Activated naive CD8-positive, alpha-beta T cell treated with anti-CD3 and anti-CD28 coated beads, Interleukin-2, amount 10 ng/mL, durations not matched to agents 7 days and 5 days (primary cell): ENCODE measurements around the gene PARK7. TPM values are rescaled to one million over a fixed set of nuclear protein-coding genes. Genes with fewer than 3 reads are reported as not detected.

ENCODE experiments used
- ATAC-seq: fragments of 150-1000 bp; cut with Tn5 transposase; one replicate; pipeline ENCODE4 v1.10.0; 2021; ENCODE audit warnings: low read depth, moderate library complexity
- POLR2A ChIA-PET: fragments of 350-600 bp; sonication (Branson Sonifier 250); formaldehyde crosslinking; loops from one replicate; lab custom pipeline; 2021; ENCODE audit warnings: antibody characterized with exemption; lab: Charles Lee
- DNase-seq: peaks from one replicate; pipeline ENCODE4 v3.0.0; 2021
- H3K27ac Mint-ChIP-seq: one replicate; pipeline ENCODE4 v1.8.0; 2022; ENCODE audit warnings: mild to moderate bottlenecking, mixed read lengths
- H3K27me3 Mint-ChIP-seq: one replicate; pipeline ENCODE4 v1.8.0; 2022; ENCODE audit warnings: mild to moderate bottlenecking, moderate library complexity, mixed read lengths
- H3K36me3 Mint-ChIP-seq: one replicate; pipeline ENCODE4 v1.8.0; 2021; ENCODE audit warnings: mild to moderate bottlenecking, mixed read lengths
- H3K4me1 Mint-ChIP-seq: one replicate; pipeline ENCODE4 v1.8.0; 2021; ENCODE audit warnings: mixed read lengths
- H3K4me3 Mint-ChIP-seq: one replicate; pipeline ENCODE4 v1.8.0; 2022; ENCODE audit warnings: mild to moderate bottlenecking, moderate library complexity, mixed read lengths
- H3K9me3 Mint-ChIP-seq: one replicate; pipeline ENCODE4 v1.8.0; 2021; ENCODE audit warnings: mixed read lengths
- total RNA-seq, 2 experiments: library from RNA; stranded (reverse); gene quantifications; one replicate each; pipeline ENCODE4 v1.2.3, GENCODE V29; 2021

The PARK7 gene
- total RNA-seq, 2 experiments from 2014 or later, result 209 to 230 TPM

DNA sequence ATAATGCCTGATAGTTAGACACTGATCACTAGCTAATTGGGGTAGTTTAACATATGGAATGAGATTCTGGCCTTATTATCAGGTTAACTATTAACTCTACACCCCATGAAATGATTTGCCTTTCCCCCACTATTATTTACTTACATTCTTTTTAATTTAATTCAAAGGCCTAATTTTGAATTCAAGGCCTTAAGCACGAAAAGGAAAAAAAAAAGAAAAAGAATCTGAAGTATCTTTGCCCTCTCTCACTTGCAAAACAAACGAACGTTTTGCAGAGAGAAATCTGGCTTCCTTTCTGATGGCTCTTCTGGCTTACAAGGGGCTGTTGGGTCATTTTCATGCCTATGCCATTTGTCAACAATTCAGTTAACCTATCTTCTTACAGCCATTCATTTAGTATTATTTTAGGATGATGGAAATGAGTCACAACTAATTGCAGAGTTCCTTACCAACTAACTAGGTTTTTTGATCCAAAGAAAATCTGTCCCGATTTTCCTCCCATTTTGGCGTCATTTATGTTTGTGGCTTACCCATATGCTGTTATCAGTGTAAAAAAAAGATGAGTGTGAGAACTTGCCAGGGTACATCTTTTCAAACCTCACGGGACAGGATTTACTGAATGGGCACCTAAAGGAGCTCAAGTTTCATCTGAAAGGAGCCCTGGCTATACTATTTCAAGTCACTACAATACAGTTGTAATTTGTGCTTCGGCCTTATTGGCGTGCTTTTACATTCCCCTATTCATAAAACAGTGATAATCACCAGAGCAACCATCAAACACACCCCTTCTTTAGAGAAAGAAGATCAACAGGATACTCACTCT is 66.4 kb downstream of the PARK7 start:
- ATAC-seq (no peak), DNase-seq (no peak)
- peaks cover 5% of the 10 kb centered on the region for H3K36me3 Mint-ChIP-seq
- H3K4me1 Mint-ChIP-seq, result peaks cover 9% of the 10 kb centered on the region
- no peak overlapping the region for H3K27ac Mint-ChIP-seq
- no peak overlapping the region for H3K4me3 Mint-ChIP-seq
- no peaks in the 10 kb centered on the region for H3K9me3 Mint-ChIP-seq
- POLR2A ChIA-PET, result no interaction called here
- H3K27me3 Mint-ChIP-seq, result peaks cover 52% of the 10 kb centered on the region

DNA sequence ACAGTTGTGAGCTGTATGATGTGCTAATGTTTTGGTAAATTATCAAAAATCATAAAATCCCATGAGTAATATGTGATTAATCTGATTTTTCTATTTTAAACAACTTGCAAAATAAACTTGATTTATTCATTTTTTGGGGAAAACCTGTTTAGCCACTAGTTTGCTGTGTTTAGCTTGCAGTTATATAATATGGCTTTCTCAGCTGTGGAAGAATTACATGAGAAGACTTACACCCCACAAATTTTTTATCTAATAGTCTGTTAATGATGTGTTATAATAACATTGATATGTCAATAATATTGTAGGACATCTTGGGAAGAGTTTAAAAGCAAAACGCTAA is 67.0 kb downstream of the PARK7 start:
- H3K36me3 Mint-ChIP-seq, result peaks cover 5% of the 10 kb centered on the region
- peaks cover 12% of the 10 kb centered on the region for H3K4me1 Mint-ChIP-seq
- ATAC-seq (no peak), DNase-seq (no peak)
- peaks cover 47% of the 10 kb centered on the region for H3K27me3 Mint-ChIP-seq
- H3K9me3 Mint-ChIP-seq, result no peaks in the 10 kb centered on the region
- no peak overlapping the region for H3K4me3 Mint-ChIP-seq
- no peak overlapping the region for H3K27ac Mint-ChIP-seq
- POLR2A ChIA-PET, result no interaction called here

DNA sequence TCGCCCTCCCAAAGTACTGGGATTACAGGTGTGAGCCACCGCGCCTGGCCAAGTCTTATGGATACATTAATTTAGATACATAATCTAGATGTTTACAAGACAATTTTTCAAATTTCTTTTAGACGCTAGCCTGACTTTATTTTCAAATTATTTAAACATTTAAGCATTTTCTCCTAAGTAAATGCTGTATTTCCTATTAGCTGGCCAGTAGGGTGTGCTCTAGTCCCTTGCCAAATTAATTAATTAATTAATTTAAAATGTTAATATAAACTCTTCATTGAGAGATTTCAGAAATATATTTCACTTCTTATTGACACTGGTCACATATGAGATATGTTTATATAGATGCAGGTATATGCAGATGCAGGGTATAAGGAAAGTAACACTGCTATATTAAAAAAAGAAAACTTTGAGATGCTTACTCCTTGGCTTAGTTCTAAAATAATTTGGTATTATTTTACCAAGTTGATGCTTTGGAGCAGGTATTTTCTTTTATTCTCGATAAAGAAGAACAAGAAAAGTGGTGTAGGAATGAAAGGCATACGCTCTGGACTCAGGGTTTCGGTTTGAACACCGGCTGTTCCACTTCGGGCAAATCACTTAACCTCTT is 69.8 kb downstream of the PARK7 start:
- no peaks in the 10 kb centered on the region for H3K9me3 Mint-ChIP-seq
- POLR2A ChIA-PET, result no interaction called here
- DNase-seq (no peak), ATAC-seq (no peak)
- H3K27ac Mint-ChIP-seq, result no peak overlapping the region
- H3K4me3 Mint-ChIP-seq, result no peak overlapping the region
- peaks cover 1% of the 10 kb centered on the region for H3K36me3 Mint-ChIP-seq
- H3K4me1 Mint-ChIP-seq, result peaks cover 7% of the 10 kb centered on the region
- peaks cover 27% of the 10 kb centered on the region for H3K27me3 Mint-ChIP-seq

DNA sequence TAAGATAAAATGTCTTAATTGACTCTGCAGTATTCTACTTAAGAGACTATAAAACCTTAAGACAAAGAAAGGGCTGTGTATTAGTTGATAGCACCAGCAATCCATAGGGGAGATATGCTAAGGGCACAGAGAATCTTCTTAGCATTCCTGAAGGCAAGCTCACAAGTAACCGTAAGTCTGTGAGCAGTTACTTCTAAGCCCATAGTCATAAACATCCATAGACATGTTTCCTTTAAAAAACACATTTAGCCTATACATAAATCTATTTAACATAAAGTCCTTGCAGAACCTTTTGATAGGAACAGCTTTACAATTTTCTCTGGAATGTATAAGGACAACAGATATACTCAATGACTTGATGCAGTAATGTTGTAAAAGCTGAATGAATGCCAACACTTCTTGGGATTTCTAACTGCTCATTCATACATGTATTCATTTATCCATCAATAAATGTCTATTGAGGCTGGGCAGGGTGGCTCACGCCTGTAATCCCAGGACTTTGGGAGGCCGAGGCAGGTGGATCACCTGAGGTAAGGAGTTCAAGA is 70.9 kb downstream of the PARK7 start:
- no peak for DNase-seq
- Mint-ChIP-seq H3K9me3 (no peaks in the 10 kb centered on the region), H3K27me3 (peaks cover 17% of the 10 kb centered on the region), H3K4me3 (no peak overlapping the region), H3K36me3 (no peaks in the 10 kb centered on the region), H3K27ac (no peak overlapping the region), H3K4me1 (peaks cover 3% of the 10 kb centered on the region)
- POLR2A ChIA-PET, result no interaction called here
- ATAC-seq, result no peak

DNA sequence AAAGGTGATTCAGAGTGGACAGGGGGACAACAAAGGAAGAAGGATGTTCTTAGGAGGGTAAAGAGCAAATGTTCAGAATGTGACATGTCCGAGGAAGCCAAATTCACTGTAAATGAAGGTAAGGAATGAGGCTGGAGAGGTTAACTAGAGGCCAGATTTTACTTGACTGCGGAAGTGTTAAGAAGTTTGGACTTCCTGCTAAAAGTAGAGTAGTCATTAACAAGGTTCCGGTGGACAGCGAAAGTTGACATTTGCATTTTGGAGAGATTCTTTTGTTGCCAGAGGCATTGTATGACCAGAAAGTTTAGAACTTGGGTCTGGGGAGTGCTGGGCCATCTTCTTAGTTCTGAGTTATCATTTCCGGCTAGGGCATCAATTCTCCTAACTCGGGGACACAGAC is 71.8 kb downstream of the PARK7 start:
- POLR2A ChIA-PET, result no interaction called here
- no peaks in the 10 kb centered on the region for H3K9me3 Mint-ChIP-seq
- no peak overlapping the region for H3K27ac Mint-ChIP-seq

More for the DNA sequence above, 71.8 kb downstream of the PARK7 start:
- DNase-seq (no peak), ATAC-seq (no peak)
- Mint-ChIP-seq H3K4me3 (no peak overlapping the region), H3K36me3 (no peaks in the 10 kb centered on the region), H3K27me3 (peaks cover 9% of the 10 kb centered on the region), H3K4me1 (peaks cover 3% of the 10 kb centered on the region)

Other genes with a start within 250 kb of the PARK7 start
- 10 to 100 TPM; 44.7 to 51.3 TPM for gene VAMP3, start 190.4 kb upstream of the PARK7 start, total RNA-seq
- 1 to 10 TPM; 3.3 to 3.6 TPM for gene PER3, start 177.4 kb upstream of the PARK7 start, total RNA-seq
- 1 to 10 TPM; 1.6 to 2.0 TPM for gene UTS2, start 108.6 kb upstream of the PARK7 start, total RNA-seq
- gene TNFRSF9, start 20.9 kb upstream of the PARK7 start, total RNA-seq, result 1 to 10 TPM; 2.7 to 3.2 TPM
- gene ERRFI1, start 64.6 kb downstream of the PARK7 start, total RNA-seq, result 1 to 10 TPM in 1 of 2 experiments, under 1 TPM in 1; 0.94 to 1.4 TPM